Endothelial cell (in vitro differentiated cells): ENCODE results near the gene ANKS3. TPM values are rescaled to one million over a fixed set of nuclear protein-coding genes. Genes with fewer than 3 reads are reported as not detected.

Source experiments
- DNase-seq: peaks from one replicate; pipeline ENCODE4 v3.0.0; 2021; ENCODE audit warnings: low spot score
- H3K27ac Mint-ChIP-seq: one replicate; pipeline ENCODE4 v1.8.0; 2021; ENCODE audit warnings: mixed read lengths, inconsistent platforms; ENCODE audit not compliant: unreplicated experiment
- H3K27me3 Mint-ChIP-seq: one replicate; pipeline ENCODE4 v1.8.0; 2021; ENCODE audit warnings: mild to moderate bottlenecking, moderate library complexity, mixed read lengths, inconsistent platforms; ENCODE audit not compliant: unreplicated experiment
- H3K36me3 Mint-ChIP-seq: one replicate; pipeline ENCODE4 v1.8.0; 2021; ENCODE audit warnings: mild to moderate bottlenecking, low read depth, mixed read lengths, inconsistent platforms; ENCODE audit not compliant: unreplicated experiment
- H3K4me1 Mint-ChIP-seq: one replicate; pipeline ENCODE4 v1.8.0; 2021; ENCODE audit warnings: mild to moderate bottlenecking, mixed read lengths, inconsistent platforms; ENCODE audit not compliant: unreplicated experiment
- H3K4me3 Mint-ChIP-seq: one replicate; pipeline ENCODE4 v1.8.0; 2021; ENCODE audit warnings: mild to moderate bottlenecking, mixed read lengths, inconsistent platforms; ENCODE audit not compliant: unreplicated experiment
- H3K9me3 Mint-ChIP-seq: one replicate; pipeline ENCODE4 v1.8.0; 2021; ENCODE audit warnings: mixed read lengths, inconsistent platforms; ENCODE audit not compliant: unreplicated experiment
- total RNA-seq: library from RNA; stranded (reverse); fragmentation: NEBNext Ultra II Directional; extraction: Animal tissue kit (Norgen Biotek cat#: 25700); gene quantifications from one replicate; pipeline ENCODE4 v1.2.1, GENCODE V29; 2021; ENCODE audit not compliant: unreplicated experiment
- TF ChIP-seq, protein P1 (sequence below): fragments of 200-600 bp; sonication (generic); IDR thresholded peaks from one replicate; pipeline ENCODE4 v1.5.0; 2021; ENCODE audit warnings: antibody characterized with exemption; ENCODE audit not compliant: unreplicated experiment

ANKS3 gene
- total RNA-seq, 1 donor from 2014 or later: 15.6 TPM

DNA sequence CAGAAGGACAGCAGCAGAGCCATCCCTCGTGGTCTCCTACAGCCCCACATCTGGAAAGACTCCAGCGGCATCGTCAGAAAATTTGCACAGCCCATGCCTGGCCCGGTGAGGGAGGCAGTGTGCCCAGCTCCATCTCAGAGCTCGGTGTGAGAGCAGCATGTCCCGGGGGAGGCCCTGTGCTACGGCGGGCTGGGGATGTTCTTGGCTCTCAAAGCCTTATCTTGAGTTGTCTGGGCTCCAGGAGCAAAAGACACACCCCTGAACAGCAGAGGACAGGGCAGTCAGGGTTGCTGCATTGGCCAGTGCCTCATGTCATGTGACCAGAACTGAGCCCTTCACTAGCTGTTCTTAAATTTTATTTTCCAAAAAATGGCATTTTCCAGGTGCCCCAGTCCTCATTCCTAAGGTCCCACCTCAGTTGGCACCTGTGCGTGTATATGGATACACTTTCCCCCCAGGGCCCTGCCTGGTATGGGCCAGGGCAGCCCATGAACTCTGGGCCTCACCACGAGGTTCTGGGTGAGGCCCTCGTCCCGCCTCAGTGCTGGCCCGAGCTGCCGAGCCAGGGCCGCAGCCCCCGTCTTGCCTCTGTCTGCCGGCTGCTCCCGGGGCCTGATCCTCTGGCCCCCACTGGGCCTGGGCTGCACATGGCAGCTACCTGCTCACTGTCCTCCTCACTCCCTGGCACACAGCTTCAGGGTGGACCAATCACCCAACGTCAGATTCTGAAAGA, 37.7 kb downstream of the ANKS3 start:
- no peak for DNase-seq
- H3K4me1 Mint-ChIP-seq: no peaks in the 10 kb centered on the region
- H3K36me3 Mint-ChIP-seq: peaks cover 8% of the 10 kb centered on the region
- no peak overlapping the region for H3K4me3 Mint-ChIP-seq
- TF ChIP-seq, protein P1, sequence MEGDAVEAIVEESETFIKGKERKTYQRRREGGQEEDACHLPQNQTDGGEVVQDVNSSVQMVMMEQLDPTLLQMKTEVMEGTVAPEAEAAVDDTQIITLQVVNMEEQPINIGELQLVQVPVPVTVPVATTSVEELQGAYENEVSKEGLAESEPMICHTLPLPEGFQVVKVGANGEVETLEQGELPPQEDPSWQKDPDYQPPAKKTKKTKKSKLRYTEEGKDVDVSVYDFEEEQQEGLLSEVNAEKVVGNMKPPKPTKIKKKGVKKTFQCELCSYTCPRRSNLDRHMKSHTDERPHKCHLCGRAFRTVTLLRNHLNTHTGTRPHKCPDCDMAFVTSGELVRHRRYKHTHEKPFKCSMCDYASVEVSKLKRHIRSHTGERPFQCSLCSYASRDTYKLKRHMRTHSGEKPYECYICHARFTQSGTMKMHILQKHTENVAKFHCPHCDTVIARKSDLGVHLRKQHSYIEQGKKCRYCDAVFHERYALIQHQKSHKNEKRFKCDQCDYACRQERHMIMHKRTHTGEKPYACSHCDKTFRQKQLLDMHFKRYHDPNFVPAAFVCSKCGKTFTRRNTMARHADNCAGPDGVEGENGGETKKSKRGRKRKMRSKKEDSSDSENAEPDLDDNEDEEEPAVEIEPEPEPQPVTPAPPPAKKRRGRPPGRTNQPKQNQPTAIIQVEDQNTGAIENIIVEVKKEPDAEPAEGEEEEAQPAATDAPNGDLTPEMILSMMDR: no peak
- H3K27me3 Mint-ChIP-seq: peaks cover 12% of the 10 kb centered on the region
- no peak overlapping the region for H3K27ac Mint-ChIP-seq
- H3K9me3 Mint-ChIP-seq: no peaks in the 10 kb centered on the region

DNA sequence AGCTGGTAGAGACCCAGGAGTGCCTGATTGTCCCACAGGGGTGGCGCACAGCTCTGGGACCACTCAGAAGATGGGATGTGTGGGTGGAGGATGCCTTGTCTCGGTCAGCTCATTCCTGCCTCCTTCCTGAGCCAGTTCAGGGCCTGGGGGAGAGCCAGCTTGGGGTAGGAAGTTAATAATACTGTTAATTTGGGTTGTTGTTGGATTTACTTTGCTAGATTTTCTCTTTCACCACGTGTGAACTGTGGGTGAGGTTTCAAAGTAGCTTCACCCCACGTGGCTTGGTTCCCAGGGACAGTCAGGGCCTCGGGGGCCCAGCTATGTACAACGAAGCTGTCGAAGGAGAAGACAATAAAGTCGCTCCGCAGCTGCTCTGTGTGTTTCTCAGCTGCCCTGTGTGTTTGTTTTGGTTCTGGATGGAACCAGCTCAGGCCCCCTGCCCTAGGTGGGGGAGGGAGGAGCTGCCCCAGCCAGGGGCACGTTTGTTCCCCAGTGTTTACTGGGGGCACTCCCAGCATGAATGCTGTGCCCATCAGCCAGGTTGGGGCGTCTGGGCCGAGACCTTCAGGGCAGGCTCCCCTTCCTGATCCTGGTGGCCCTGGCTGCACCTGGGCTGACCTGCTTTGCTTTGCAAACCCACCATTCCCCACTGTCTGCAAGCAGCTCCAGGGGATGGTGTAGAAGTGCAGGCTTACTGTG, 38.4 kb downstream of the ANKS3 start:
- H3K4me1 Mint-ChIP-seq: no peaks in the 10 kb centered on the region
- no peak for DNase-seq
- H3K27ac Mint-ChIP-seq: no peak overlapping the region
- H3K36me3 Mint-ChIP-seq: peaks cover 8% of the 10 kb centered on the region
- peaks cover 14% of the 10 kb centered on the region for H3K27me3 Mint-ChIP-seq
- TF ChIP-seq, protein P1: no peak
- H3K9me3 Mint-ChIP-seq: no peaks in the 10 kb centered on the region
- H3K4me3 Mint-ChIP-seq: peak overlapping the region; percentile 76

DNA sequence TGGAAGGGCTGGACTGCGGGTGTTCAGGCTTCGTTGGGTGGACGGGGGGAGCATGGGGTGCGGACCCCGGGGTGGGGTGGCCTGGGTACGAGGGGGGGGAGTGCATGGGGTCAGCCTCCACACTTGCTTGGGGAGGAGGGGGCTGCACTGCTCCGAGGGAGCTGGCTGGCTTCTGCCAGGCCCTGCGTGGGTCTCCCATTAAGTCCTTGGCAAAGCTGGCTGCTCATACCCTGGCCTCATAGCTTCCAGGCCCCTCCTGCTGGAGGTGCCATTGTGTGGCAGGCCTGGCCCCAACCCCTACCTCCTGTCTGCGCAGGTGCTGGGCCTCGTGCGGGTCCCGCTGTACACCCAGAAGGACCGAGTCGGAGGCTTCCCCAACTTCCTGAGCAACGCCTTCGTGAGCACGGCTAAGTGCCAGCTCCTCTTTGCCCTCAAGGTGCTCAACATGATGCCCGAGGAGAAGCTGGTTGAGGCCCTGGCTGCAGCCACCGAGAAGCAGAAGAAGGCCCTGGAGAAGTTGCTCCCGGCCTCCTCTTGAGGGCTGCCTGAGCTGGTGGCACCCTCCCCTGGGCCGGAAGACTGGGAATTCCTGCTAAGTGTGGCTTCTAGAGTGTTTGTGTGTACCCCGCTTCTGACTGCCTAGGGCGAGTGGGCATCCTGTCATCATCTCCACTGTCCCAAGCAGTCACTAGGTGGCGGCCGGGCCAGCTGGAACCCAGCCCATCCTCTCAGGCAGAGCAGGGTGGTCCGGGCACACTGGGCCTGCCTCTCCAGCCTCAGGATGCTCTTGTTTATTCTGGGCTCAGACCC, 39.2 kb downstream of the ANKS3 start:
- peak overlapping the region; percentile 93 for H3K4me3 Mint-ChIP-seq
- TF ChIP-seq, protein P1: no peak
- H3K9me3 Mint-ChIP-seq: no peaks in the 10 kb centered on the region
- peaks cover 16% of the 10 kb centered on the region for H3K27me3 Mint-ChIP-seq
- H3K36me3 Mint-ChIP-seq: peaks cover 7% of the 10 kb centered on the region
- H3K4me1 Mint-ChIP-seq: no peaks in the 10 kb centered on the region
- peak overlapping the region; percentile 30 for H3K27ac Mint-ChIP-seq
- DNase-seq: no peak

DNA sequence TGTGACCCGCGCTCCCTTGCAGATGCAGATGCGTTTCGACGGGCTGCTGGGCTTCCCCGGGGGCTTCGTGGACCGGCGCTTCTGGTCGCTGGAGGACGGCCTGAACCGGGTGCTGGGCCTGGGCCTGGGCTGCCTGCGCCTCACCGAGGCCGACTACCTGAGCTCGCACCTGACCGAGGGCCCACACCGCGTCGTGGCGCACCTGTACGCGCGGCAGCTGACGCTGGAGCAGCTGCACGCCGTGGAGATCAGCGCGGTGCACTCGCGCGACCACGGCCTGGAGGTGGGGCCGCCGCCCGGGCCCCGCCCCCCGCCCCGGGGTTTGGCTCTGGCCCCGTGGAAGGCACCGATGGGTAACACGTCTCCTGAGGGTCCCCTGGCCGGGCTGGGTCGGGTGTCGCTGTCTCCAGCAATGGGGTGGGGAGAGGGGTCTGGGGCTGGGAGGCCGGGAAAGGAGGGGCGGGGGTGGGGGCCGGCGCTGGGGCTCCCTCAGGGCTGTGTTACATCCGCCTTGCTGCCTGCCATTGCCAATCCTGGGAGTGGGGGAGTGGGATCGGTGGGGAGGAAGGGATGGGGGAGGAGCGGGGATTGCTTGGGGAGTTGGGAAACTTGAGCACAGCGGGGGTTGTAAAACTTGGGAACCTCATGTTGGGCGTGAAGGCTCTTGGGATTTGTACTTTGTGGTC, 40.0 kb downstream of the ANKS3 start:
- H3K27ac Mint-ChIP-seq: no peak overlapping the region
- peaks cover 11% of the 10 kb centered on the region for H3K27me3 Mint-ChIP-seq
- no peaks in the 10 kb centered on the region for H3K36me3 Mint-ChIP-seq
- H3K4me1 Mint-ChIP-seq: no peaks in the 10 kb centered on the region
- no peaks in the 10 kb centered on the region for H3K9me3 Mint-ChIP-seq
- TF ChIP-seq, protein P1: no peak
- H3K4me3 Mint-ChIP-seq: peak overlapping the region; percentile 93
- DNase-seq: peak; percentile 35
